KOPT-K1 (cell line): ENCODE results near the gene ACOXL.

ENCODE experiments used
- H3K27ac ChIP-seq: fragments of 200-600 bp; sonication (generic); 2 replicates; pipeline ENCODE4 v1.5.1; 2016; ENCODE audit warnings: antibody characterized with exemption, mild to moderate bottlenecking, low read depth, low read length; ENCODE audit not compliant: poor library complexity, severe bottlenecking
- H3K36me3 ChIP-seq: fragments of 200-600 bp; sonication (generic); 2 replicates; pipeline ENCODE4 v1.5.1; 2017; ENCODE audit warnings: antibody characterized with exemption, mild to moderate bottlenecking, low read length, moderate library complexity; ENCODE audit not compliant: insufficient read depth
- H3K9me3 ChIP-seq: fragments of 200-600 bp; sonication (generic); 2 replicates; pipeline ENCODE4 v1.5.1; 2017; ENCODE audit warnings: antibody characterized with exemption, low read length, mild to moderate bottlenecking; ENCODE audit not compliant: insufficient read depth, poor library complexity, severe bottlenecking

ACOXL gene

DNA sequence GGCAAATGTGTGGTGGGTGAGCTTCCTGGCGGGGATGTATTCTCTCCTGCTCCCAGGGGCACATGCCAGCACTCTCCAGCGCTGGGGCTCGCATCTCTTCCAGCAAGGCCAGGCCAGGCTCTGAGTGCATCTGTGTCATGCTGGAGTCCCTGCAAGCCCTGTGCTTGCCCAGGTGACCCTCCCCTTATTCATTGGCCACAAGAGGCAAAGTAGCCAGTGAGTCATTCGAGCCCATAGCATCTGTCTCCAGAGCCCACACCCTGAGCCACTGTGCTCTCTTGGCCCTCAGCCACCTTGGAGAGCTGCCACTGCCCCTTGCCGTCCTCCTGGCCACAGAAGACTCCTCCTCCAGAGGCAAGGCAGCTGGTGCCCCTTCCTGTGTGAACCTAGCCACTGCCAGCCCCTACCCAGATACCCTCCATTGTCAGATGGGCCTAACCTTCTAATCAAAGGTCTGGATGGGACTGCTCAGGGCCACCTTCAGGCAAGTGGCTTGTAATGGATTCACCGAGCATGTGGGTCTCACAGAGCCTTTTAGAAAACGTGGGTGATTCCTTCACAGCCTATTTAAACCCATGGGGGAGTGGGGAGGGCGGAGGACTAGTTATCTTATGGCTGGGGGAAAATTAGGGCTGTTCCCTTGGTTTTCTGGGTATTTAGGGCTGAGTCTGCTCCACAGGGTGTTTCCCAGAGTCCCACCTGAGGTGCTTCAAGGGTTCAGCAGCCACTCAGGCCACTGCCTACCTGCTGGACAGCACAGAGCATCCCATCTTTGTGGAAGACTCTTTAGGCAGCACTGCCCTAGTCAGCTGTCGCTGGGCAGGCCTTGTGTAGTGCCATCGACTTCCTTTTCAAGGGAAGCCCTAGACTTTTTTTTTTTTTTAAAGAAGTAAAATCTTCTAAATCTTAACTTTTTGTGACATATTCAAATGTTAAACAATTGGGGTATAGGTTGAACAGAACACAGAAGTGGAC is 137.4 kb downstream of the ACOXL start:
- H3K9me3 ChIP-seq = no peaks in the 10 kb centered on the region
- no peaks in the 10 kb centered on the region for H3K36me3 ChIP-seq
- no peak overlapping the region for H3K27ac ChIP-seq

DNA sequence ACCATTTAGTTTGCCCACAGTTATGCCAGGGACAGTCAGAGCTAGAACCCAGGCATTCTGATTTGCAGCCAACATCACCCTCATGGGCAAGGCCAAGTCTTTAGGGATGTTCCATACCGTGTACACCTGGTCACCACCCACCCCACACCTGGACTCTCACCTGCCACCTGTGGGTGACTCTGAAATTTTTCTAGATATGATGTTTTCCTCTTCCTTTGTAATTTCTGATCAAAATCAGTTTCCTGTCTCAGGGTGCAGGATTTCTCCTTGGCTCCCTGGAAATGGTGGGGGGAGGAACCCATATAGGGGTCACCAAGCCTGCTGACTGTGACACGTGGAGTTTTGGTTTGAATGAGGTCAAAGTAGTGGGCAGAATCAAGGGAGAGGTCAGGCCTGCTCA is 138.2 kb downstream of the ACOXL start:
- Histone ChIP-seq H3K36me3 (no peaks in the 10 kb centered on the region), H3K9me3 (no peaks in the 10 kb centered on the region), H3K27ac (no peak overlapping the region)

DNA sequence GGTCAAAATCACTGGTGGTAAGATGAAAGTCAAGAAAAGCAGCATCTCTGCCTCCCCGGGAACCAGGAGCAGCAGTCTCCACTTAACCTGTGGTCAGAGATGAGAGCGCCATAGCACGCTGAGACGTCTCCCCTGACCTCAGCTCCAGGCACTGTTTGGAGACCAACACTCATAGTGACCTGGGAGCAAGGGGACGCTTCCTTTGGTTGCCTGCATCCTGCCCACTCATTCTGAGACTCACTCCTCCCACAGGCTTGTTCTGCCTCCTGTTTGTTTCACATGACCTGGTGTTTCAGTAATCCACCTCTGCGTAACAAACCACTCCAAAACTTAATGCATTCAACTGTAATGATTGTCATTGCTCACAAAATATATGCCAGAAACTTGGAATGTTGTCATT is 139.3 kb downstream of the ACOXL start:
- H3K27ac ChIP-seq = no peak overlapping the region
- H3K9me3 ChIP-seq = no peaks in the 10 kb centered on the region

DNA sequence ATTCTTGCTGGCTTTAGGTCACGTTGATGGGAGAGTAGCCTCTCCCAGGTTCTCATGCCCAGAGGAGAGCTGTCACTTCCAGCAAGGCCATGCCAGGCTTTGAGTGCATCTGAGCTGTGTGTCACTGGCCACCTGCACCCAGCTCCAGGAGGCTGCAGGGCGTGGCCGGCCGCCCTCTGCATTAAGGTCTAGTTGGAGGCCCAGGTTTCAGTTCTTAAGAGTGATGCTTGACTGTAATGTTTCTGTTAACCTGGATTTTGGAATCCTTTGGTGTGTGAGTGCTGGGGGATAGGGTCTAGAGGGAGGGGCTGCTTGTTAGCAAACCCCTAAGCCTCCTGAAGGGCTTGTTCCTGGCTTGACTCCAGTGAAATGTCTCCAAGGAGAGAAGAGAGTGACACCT is 140.1 kb downstream of the ACOXL start:
- Histone ChIP-seq H3K9me3 (no peaks in the 10 kb centered on the region), H3K36me3 (no peaks in the 10 kb centered on the region), H3K27ac (no peak overlapping the region)

More for the DNA sequence above, 139.3 kb downstream of the ACOXL start:
- no peaks in the 10 kb centered on the region for H3K36me3 ChIP-seq

DNA sequence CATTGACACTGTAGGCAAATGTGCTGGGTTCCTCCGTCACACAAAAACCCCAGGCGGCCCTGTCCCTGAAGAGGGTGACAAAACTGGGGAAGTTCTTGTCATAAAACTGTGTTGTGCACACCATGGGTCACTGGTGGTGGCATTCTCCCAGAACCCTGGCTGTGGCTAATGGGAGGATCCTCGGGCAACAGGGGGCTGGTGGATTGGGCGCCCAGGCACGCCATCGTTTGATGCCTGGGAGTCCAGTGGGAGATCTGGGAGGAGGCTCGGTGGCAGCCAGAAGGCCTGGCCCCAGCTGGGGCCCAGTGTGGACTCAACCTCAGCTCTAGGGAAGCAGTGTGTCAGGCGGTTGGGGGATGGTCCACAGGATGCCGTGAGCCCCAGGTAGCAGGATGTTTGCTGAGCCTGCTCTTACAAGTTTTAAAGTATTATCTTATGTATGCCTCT is 140.7 kb downstream of the ACOXL start:
- Histone ChIP-seq H3K36me3 (no peaks in the 10 kb centered on the region), H3K27ac (no peak overlapping the region), H3K9me3 (peaks cover 1% of the 10 kb centered on the region)

DNA sequence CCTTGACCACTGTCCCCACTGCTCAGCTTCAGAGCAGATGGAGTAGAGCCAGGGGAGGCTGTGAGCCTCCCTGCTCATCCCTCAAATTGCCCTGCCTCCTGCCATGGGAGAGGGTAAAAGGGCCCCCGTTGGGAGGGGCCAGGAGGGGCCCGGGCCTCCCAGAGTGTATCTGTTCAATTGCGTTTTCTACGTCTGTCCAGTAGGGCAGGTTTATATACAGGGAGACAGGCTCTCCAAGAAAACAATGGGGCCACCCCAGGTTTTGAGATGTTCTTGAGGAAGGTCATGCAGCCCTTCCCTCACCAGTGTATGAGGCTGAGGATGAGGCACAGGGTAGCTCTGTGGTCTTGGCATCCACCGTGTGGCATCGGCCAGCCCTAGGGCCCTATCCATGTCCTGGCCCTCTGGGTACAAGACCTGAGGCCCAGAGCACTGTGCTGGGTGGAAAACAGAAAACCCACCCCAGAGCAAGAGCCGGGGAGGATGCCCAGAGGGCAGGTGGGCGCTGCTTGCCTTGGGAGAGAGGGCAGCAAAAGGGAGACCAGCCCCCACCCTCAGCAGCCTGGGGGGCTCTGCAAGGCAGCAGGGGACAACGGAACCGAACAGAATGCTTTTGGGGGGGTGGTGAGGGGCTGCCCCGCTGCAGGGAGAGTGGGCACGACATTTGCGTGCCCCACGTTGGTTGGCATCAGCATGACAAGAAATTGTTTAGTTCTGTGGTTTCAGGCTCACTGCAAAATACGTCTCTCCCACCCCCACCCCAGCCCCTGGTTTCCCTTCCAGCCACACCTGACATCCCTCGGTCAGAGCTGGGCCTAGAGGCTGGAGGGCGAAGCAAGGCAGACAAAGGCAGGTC is 141.5 kb downstream of the ACOXL start:
- Histone ChIP-seq H3K9me3 (peaks cover 6% of the 10 kb centered on the region), H3K27ac (no peak overlapping the region), H3K36me3 (no peaks in the 10 kb centered on the region)

DNA sequence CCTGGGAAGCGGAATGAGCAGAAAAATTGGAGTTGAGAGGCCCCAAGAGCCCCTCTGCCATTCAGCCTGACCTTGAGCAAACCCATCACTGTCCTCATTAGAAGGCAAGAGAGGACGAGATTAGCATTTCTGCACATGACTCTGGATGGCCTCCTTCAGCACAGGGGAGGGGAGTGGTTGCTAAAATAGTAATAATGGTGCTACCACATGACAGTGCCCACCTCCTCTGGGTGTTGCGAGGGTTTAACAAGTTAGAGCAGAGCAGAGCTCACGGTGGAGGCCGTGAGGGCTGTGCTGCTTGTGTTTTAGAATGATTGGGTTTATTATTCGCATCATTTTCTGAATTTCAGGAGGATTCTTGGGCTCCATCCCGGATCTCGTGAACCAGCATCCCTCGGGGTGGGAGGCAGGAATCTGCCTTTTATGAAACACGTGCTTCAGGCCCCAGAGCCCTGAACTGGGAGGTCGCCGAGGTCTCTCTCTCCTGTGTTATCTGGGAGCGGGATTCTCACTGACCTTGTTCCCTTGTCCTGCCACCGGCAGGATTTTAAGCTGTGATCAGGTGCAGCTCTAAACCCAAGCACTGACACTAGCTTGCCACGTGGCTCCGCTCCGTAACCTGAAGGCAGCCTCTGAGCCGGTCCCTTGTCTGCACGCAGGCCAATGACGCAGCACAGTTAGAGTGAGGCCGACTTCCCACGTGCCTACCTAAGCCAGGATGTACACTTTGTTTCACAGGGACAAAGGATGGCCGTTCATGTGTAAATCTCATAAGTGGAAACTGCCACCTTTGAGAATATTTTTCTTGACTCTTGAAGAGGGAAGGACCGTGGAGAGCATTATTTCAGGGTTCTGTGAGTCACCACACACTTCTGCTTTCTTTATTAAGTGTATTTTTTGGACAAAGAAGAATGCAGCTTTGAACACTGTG is 142.3 kb downstream of the ACOXL start:
- Histone ChIP-seq H3K36me3 (no peaks in the 10 kb centered on the region), H3K27ac (no peak overlapping the region), H3K9me3 (peaks cover 6% of the 10 kb centered on the region)

DNA sequence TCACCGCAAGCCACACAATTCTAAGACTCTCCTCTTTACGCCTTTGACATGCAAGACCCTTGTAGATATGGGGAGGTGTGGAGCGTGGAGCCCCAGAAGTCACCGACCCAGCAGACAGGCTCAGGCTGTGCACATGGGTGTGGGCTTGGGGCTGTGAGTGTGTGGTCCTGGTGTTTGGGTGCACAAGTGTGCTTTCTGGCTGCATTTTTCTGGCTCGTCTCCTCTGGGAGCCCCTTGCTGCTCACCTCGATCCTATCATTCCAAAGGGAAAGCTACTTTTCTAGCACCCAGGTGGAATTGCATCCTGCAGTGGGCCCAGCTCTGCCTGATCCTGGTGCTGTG is 143.0 kb downstream of the ACOXL start:
- H3K27ac ChIP-seq = no peak overlapping the region
- H3K9me3 ChIP-seq = peaks cover 6% of the 10 kb centered on the region
- no peaks in the 10 kb centered on the region for H3K36me3 ChIP-seq

DNA sequence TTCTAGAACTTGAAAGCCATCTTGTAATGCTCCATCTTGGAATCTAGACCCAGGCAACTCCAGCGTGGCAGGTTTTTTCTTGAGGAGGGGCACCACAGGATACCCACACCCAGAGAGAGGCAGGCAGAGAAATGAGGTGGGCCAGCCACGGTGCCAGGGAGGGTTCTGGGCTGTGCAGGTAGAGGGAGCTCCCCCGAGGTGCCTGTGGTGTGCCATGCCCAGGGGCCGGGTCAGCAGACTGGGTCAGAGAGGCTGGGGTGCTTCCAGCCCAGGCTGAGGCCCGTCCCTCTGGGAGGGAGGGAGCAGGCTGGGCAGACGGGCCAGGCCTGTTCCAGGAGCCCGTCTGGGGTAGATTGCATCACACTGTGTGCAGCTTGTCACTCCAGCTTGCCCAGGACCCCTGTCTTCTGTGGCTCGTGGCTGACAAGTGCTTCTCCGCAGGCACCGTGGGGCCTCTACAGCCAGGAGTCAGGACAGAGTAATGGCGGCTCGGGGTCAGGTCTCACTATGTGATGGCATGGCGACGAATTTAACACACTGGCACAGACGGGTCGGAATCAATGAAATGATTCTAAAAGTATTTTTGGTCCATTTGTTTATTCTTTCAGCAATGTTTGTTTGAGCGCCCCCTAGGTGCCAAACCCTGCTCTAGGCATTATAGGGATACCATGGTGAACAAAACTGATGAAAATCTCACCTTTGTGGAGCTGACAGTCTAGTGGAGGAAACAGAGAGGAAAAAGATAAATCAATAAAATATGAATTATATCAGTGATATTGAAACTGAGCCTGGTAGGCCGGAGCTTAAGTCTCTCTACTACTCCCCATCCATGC is 144.0 kb downstream of the ACOXL start:
- no peaks in the 10 kb centered on the region for H3K36me3 ChIP-seq
- peaks cover 6% of the 10 kb centered on the region for H3K9me3 ChIP-seq
- H3K27ac ChIP-seq = no peak overlapping the region

DNA sequence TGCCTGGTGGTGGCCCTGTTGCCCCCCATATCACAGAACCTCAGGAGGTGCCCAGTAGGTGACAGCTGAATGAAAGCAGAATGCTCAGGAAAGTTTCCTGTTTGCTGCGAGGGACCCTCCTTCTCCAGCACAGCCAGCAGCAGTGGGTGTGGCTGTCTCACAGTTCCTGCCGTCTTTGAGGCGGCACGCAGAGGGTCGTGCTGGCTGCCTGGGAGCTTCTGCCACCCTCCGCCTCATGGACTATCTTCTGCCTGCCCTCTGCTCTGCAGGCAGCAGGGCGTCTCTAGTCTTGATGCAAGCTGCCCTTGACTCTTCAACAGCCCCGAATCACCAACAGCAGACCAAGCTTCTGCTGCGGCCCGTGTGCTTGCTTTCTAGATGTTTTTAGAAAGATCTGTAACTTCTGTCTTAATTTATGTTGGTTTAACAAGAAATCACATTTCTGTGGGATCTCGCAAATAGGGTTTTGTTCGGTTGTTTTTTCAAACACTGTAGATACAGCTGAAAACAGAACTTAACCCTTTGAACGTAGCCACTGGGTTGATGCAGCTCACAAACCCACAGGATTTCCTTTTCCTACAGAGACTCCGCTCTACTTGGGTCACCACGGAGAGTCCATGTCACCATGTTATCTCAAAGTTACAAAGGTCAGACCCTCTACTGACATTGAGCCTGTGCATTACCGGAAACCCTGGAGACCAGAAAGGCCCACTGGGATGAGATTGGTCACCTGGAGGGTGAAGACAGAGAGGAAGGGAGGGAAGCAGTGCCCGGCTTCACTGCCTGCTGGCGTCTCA is 144.9 kb downstream of the ACOXL start:
- Histone ChIP-seq H3K36me3 (no peaks in the 10 kb centered on the region), H3K27ac (no peak overlapping the region), H3K9me3 (peaks cover 6% of the 10 kb centered on the region)

DNA sequence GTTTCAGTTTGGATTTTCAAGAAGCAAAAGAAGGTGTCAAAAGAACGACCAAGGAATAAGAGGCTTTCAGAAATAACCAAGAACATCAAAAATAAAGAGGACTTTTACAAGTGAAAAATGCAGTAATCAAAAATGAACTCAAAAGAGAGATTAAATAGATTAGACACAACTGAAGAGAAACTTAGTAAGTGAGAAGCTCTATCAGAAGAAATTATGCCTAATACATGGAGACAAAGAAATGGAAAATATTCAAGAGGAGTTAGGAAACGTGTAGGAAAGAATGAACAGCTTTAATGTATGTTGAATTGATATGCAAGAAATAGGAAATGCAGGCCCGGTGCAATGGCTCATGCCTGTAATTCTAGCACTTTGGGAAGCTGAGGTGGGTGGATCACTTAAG is 145.8 kb downstream of the ACOXL start:
- Histone ChIP-seq H3K27ac (no peak overlapping the region), H3K36me3 (no peaks in the 10 kb centered on the region), H3K9me3 (peaks cover 6% of the 10 kb centered on the region)

DNA sequence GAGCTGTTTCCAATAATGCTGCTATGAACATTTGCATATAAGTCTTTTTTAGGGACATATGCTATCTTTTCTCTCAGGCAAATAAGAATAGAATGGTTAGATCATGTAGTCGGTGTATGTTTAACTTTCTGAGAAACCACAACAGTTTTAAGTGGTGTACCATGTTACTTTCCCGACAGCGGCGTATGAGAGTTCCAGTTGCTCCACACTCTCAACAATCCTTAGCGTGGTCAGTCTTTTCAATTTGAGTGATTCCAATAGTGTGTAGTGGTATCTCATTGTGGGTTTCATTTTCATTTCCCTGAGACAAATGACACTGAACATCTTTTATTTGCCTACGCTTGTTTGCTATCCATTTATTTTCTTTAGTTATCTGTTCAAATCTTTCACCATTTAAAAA is 149.5 kb downstream of the ACOXL start:
- Histone ChIP-seq H3K36me3 (no peaks in the 10 kb centered on the region), H3K27ac (no peak overlapping the region), H3K9me3 (peaks cover 6% of the 10 kb centered on the region)

DNA sequence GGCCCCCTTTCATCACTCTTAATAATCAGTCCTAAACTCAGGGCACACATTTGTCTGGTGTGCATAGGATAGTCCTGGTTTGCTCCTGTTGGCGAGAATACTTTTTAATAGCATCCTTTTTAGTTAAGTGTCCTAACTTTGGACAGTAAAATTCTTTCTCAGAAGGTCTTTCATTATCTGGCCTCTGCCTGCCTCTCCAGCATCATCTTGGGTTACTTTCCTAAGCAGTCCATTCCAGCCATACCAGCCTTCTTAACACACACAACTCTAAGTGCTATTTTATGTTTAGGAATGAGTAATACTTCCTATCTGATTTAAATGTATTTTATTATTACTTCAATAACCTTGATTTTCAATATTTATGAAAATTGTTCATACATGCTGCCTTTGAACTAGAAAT is 151.0 kb downstream of the ACOXL start:
- Histone ChIP-seq H3K36me3 (no peaks in the 10 kb centered on the region), H3K27ac (no peak overlapping the region)

More for the DNA sequence above, 151.0 kb downstream of the ACOXL start:
- peaks cover 2% of the 10 kb centered on the region for H3K9me3 ChIP-seq
